GM12878 (cell line): Measurements from ENCODE around the gene PAX6. TPM values are rescaled to one million over a fixed set of nuclear protein-coding genes. Genes with fewer than 3 reads are reported as not detected.
"Not testable (repeated sequence)": the region's sequence is repeated elsewhere in the genome, so short reads cannot be mapped to it uniquely, and the experiment has no call there.

ENCODE experiments used
- ATAC-seq: fragments of 200-7000 bp; cut with Tn5 transposase; 3 replicates; pipeline ENCODE4 v1.9.1; 2020; ENCODE audit warnings: mild to moderate bottlenecking, moderate library complexity
- BruUV-seq: library from RNA; stranded (reverse); fragments of 400-500 nt; replicated peaks from 2 replicates; lab custom pipeline; 2021; lab: Mats Ljungman, UMichigan
- CTCF ChIA-PET: fragments of 300-600 bp; sonication (Branson Sonifier 250); formaldehyde crosslinking; extraction: SDS; loops from one replicate; lab custom pipeline; 2021; ENCODE audit warnings: inconsistent platforms; lab: Yijun Ruan, JAX
- POLR2A ChIA-PET: fragments of 350-600 bp; formaldehyde crosslinking; extraction: SDS; loops from one replicate; lab custom pipeline; 2021; ENCODE audit warnings: inconsistent platforms; lab: Charles Lee
- RAD21 ChIA-PET: fragments of 300-600 bp; sonication (Branson Sonifier 250); formaldehyde crosslinking; loops from one replicate; lab custom pipeline; 2023; ENCODE audit warnings: antibody characterized with exemption; ENCODE audit not compliant: unreplicated experiment; lab: Charles Lee
- SMC1A ChIA-PET: fragments of 300-600 bp; sonication (Branson Sonifier 250); formaldehyde crosslinking; loops from one replicate; lab custom pipeline; 2023; ENCODE audit not compliant: unreplicated experiment, uncharacterized antibody; lab: Charles Lee
- DNase-seq: peaks from one replicate; pipeline ENCODE4 v3.0.0-alpha.2; 2011; ENCODE audit warnings: low read depth, low spot score
- FAIRE-seq: peaks from 3 replicates; lab custom pipeline; 2011; peaks lifted over from hg19 to GRCh38; lab: Jason Lieb, UNC
- H2AFZ ChIP-seq: 2 replicates; pipeline ENCODE4 v1.6.0; 2011; ENCODE audit warnings: low read depth, low read length, control low read depth; ENCODE audit not compliant: control insufficient read depth
- H3K27ac ChIP-seq: 2 replicates; pipeline ENCODE4 v1.5.1; 2011; ENCODE audit warnings: control low read depth; ENCODE audit not compliant: control insufficient read depth, insufficient read depth
- H3K27me3 ChIP-seq, 2 experiments: replicated peaks in 1 of 2; 2 replicates each; pipeline versions ENCODE4 v1.6.0 to v1.6.1; 2011; ENCODE audit warnings: low read length in 1 of 2; ENCODE audit not compliant: control insufficient read depth in 2 of 2, insufficient read depth in 2 of 2
- H3K36me3 ChIP-seq, 2 experiments: 2 replicates each; pipeline ENCODE4 v1.5.1; 2011; ENCODE audit warnings: low read length in 1 of 2; ENCODE audit not compliant: control insufficient read depth in 2 of 2, insufficient read depth in 2 of 2
- H3K4me1 ChIP-seq: 2 replicates; pipeline ENCODE4 v1.6.1; 2011; ENCODE audit warnings: mild to moderate bottlenecking, low read length, moderate library complexity, mixed read lengths; ENCODE audit not compliant: control insufficient read depth, insufficient read depth
- H3K4me2 ChIP-seq: 2 replicates; pipeline ENCODE4 v1.6.0; 2011; ENCODE audit warnings: control low read depth; ENCODE audit not compliant: control insufficient read depth, insufficient read depth
- H3K4me3 ChIP-seq: fragments of 200-600 bp; sonication (generic); 2 replicates; pipeline ENCODE4 v1.5.1; 2016
- H3K79me2 ChIP-seq: 2 replicates; pipeline ENCODE4 v1.6.0; 2011; ENCODE audit warnings: low read length; ENCODE audit not compliant: control insufficient read depth, insufficient read depth
- H3K9ac ChIP-seq: 2 replicates; pipeline ENCODE4 v1.8.0; 2011; ENCODE audit warnings: low read length, control low read depth, mixed read lengths; ENCODE audit not compliant: control insufficient read depth, insufficient read depth
- H3K9me3 ChIP-seq: replicated peaks from 3 replicates; pipeline ENCODE4 v1.5.1; 2011; ENCODE audit warnings: mild to moderate bottlenecking, low read length; ENCODE audit not compliant: control insufficient read depth, insufficient read depth
- H4K20me1 ChIP-seq: 2 replicates; pipeline ENCODE4 v1.6.0; 2011; ENCODE audit not compliant: control insufficient read depth, insufficient read depth
- BMI1 ChIP-seq: fragments of 450-650 bp; IDR thresholded peaks from 2 replicates; pipeline ENCODE4 v1.6.1; 2016; ENCODE audit warnings: mild to moderate bottlenecking, moderate library complexity, borderline replicate concordance
- BRCA1 ChIP-seq: IDR thresholded peaks from 2 replicates; pipeline ENCODE4 v1.6.1; 2011; ENCODE audit warnings: low read depth, low read length, improper control_type of control experiment
- CBFB ChIP-seq: IDR thresholded peaks from 2 replicates; pipeline ENCODE4 v1.6.1; 2016; ENCODE audit warnings: antibody characterized with exemption, low read depth
- CHD4 ChIP-seq: fragments of 200-600 bp; sonication (generic); IDR thresholded peaks from 2 replicates; pipeline ENCODE4 v1.6.1; 2016; ENCODE audit warnings: mild to moderate bottlenecking
- FOS ChIP-seq: IDR thresholded peaks from 3 replicates; pipeline ENCODE4 v1.6.1; 2011; ENCODE audit warnings: borderline replicate concordance; ENCODE audit not compliant: insufficient read length; ENCODE audit errors: extremely low read depth
- PAX8 ChIP-seq: fragments of 450-650 bp; IDR thresholded peaks from 2 replicates; pipeline ENCODE4 v1.6.1; 2017; ENCODE audit warnings: mild to moderate bottlenecking, moderate library complexity
- SREBF2 ChIP-seq: IDR thresholded peaks from 2 replicates; pipeline ENCODE4 v1.6.1; 2012; ENCODE audit warnings: mild to moderate bottlenecking, low read length
- TCF7 ChIP-seq: IDR thresholded peaks from 2 replicates; pipeline ENCODE4 v1.6.1; 2014; ENCODE audit warnings: antibody characterized with exemption, borderline replicate concordance
- WGBS: methylation state at CpG from one replicate; pipeline ENCODE4 v1.1.6; 2016; ENCODE audit warnings: low lambda C conversion rate; ENCODE audit not compliant: insufficient replicate concordance, insufficient coverage; ENCODE audit errors: missing lambda C conversion rate; 5-methylcytosine and 5-hydroxymethylcytosine counted together
- in situ Hi-C: fragments of 300-500 bp; cut with MboI; formaldehyde crosslinking; loops from 9 replicates; pipeline ENCODE4 v1.14.3; 2018; ENCODE audit warnings: mixed read lengths
- intact Hi-C: fragments of 100-400 bp; cut with micrococcal nuclease; formaldehyde crosslinking; loops from one replicate; pipeline ENCODE4 v1.14.2; 2022; ENCODE audit not compliant: unreplicated experiment
- polyA plus RNA-seq, 11 experiments: library from polyadenylated mRNA; depleted of rRNA in 4 of 11; unstranded in 6 of 11; stranded (reverse) in 5 of 11; fragments of >200 nt; fragmentation: Nextera tagmentation in 4 of 11; fragmentation: Illumina TruSeq in 1 of 11; extraction: Ambion mirVana in 4 of 11; extraction: Trizol in 1 of 11; gene quantifications; 1 replicate in 1 of 11; 2 replicates in 10 of 11; pipeline versions ENCODE4 v1.2.1 to v1.2.3, GENCODE V29; 2011 to 2016; ENCODE audit warnings: inconsistent platforms in 2 of 11, missing spikeins in 2 of 11, low read depth in 1 of 11
- total RNA-seq, 4 experiments: library from RNA; depleted of rRNA in 3 of 4; stranded (reverse); fragments of >200 nt in 3 of 4; fragmentation: Illumina TruSeq in 1 of 4; extraction: Trizol in 1 of 4; gene quantifications; 2 replicates each; pipeline versions ENCODE4 v1.2.1 to v1.2.3, GENCODE V29; 2013 to 2021
- TF ChIP-seq, protein P1 (sequence below), 3 experiments: IDR thresholded peaks in 2 of 3; conservative IDR thresholded peaks in 1 of 3; 2 replicates each; pipeline ENCODE4 v1.5.1; 2011; ENCODE audit warnings: low read depth in 3 of 3, low read length in 3 of 3, mild to moderate bottlenecking in 3 of 3, control low read depth in 2 of 3, moderate library complexity in 2 of 3, inconsistent platforms in 1 of 3, mixed read lengths in 1 of 3; ENCODE audit not compliant: control insufficient read depth in 2 of 3, insufficient read depth in 1 of 3; ENCODE audit errors: extremely low read depth in 1 of 3

Gene PAX6
- total and polyA plus RNA-seq, 10 of the 15 experiments (the other 5 are each of a cell fraction or from before 2014, with no cell fraction given) = 0.06 to 0.26 (median 0.10) TPM; not detected in 3

DNA sequence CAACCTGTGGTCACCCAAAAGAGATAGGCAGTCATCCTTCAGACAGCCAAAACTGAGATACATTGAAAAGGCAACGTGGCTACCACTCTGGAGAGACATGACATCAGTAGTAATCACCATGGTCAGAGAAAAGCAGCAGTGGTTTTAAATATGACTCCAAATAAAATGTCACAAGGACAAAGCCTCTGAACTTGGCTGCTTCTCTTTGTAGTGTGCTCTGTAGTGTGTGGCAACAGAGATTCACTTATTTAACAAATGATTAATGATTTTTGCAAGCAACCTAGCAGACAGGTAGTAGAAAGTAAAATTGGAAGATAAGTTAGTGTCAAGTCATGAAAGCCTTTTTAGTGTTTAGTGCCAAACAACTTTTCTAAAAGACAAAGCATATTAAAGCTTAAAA lies 63.5 kb downstream of the PAX6 start:
- POLR2A ChIA-PET = no interaction called here
- SMC1A ChIA-PET = interaction anchor here (0.6 to 1.1 kb wide), 3 partner anchors 14 to 482 kb away, joined by 3 to 4 read pairs (median 3); no protein-coding TSS in a partner anchor
- CTCF ChIA-PET = no interaction called here

GRCh38 chr11:31740731-31741368 lies 70.3 kb downstream of the PAX6 start:
- H3K4me3 ChIP-seq, H2AFZ ChIP-seq, FAIRE-seq, H3K9me3 ChIP-seq, SMC1A ChIA-PET, CTCF ChIA-PET, H3K36me3 ChIP-seq, H3K27me3 ChIP-seq, intact Hi-C loops, ATAC-seq, RAD21 ChIA-PET, DNase-seq, H3K79me2 ChIP-seq, H3K4me1 ChIP-seq, H3K27ac ChIP-seq, H3K4me2 ChIP-seq, POLR2A ChIA-PET, BruUV-seq, H4K20me1 ChIP-seq, in situ Hi-C loops, H3K9ac ChIP-seq: not testable (repeated sequence)
- WGBS = 95% methylated on average over 26 of the region's 26 CpGs

More for the DNA sequence above, 63.5 kb downstream of the PAX6 start:
- FAIRE-seq = no peak
- intact Hi-C loops = no loop called here
- no peaks in the 10 kb centered on the region for H3K4me1 ChIP-seq
- DNase-seq = no peak
- H3K27me3 ChIP-seq = no peaks in the 10 kb centered on the region
- H3K4me3 ChIP-seq = no peak overlapping the region
- BruUV-seq = no TSS peak
- in situ Hi-C loops = no loop called here
- H3K79me2 ChIP-seq = no peaks in the 10 kb centered on the region
- H4K20me1 ChIP-seq = no peaks in the 10 kb centered on the region
- no peak for ATAC-seq
- no peaks in the 10 kb centered on the region for H3K36me3 ChIP-seq
- 40% methylated on average over 1 of the region's 1 CpG for WGBS
- no peak overlapping the region for H3K9ac ChIP-seq
- no peak overlapping the region for H3K27ac ChIP-seq
- no peak overlapping the region for H2AFZ ChIP-seq
- H3K4me2 ChIP-seq = no peak overlapping the region
- no peak for TF ChIP-seq PAX8
- TF ChIP-seq TCF7 = no peak
- no peak for TF ChIP-seq BRCA1
- no peak for TF ChIP-seq CBFB
- TF ChIP-seq, protein P1, sequence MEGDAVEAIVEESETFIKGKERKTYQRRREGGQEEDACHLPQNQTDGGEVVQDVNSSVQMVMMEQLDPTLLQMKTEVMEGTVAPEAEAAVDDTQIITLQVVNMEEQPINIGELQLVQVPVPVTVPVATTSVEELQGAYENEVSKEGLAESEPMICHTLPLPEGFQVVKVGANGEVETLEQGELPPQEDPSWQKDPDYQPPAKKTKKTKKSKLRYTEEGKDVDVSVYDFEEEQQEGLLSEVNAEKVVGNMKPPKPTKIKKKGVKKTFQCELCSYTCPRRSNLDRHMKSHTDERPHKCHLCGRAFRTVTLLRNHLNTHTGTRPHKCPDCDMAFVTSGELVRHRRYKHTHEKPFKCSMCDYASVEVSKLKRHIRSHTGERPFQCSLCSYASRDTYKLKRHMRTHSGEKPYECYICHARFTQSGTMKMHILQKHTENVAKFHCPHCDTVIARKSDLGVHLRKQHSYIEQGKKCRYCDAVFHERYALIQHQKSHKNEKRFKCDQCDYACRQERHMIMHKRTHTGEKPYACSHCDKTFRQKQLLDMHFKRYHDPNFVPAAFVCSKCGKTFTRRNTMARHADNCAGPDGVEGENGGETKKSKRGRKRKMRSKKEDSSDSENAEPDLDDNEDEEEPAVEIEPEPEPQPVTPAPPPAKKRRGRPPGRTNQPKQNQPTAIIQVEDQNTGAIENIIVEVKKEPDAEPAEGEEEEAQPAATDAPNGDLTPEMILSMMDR (IDR thresholded peaks at IDR 0.05 in 2 of 3, conservative IDR thresholded peaks at IDR 0.05 in 1 of 3; ENCODE audit: control insufficient read depth in 2 of 3, extremely low read depth in 1 of 3, insufficient read depth in 1 of 3, low read depth in 3 of 3, low read length in 3 of 3) = no peak
- TF ChIP-seq BMI1 = no peak
- no peak for TF ChIP-seq FOS
- no peak for TF ChIP-seq CHD4
- no peak for TF ChIP-seq SREBF2
- RAD21 ChIA-PET = no interaction called here
- H3K9me3 ChIP-seq = no peaks in the 10 kb centered on the region
